Vagina (tissue), 2 donors: ENCODE results near the gene LGALS7B. TPM values are rescaled to one million over a fixed set of nuclear protein-coding genes. Genes with fewer than 3 reads are reported as not detected.

Experiments used
- DNase-seq, 2 donors: peaks; one replicate each; pipeline ENCODE4 v3.0.0-alpha.2; 2017; ENCODE audit errors: extremely low spot score in 2 of 2
- H3K27ac ChIP-seq: fragments of 200-600 bp; sonication (generic); one replicate; pipeline ENCODE4 v1.5.1; 2019
- H3K27me3 ChIP-seq: fragments of 200-600 bp; sonication (generic); one replicate; pipeline ENCODE4 v1.5.1; 2019
- H3K36me3 ChIP-seq, 2 donors: fragments of 200-600 bp; sonication (generic); one replicate each; pipeline ENCODE4 v1.5.1; 2017 to 2019
- H3K4me1 ChIP-seq: fragments of 200-600 bp; sonication (generic); one replicate; pipeline ENCODE4 v1.5.1; 2019
- H3K4me3 ChIP-seq, 2 donors: fragments of 200-600 bp; sonication (generic); 1 replicate in 1 of 2; 2 replicates in 1 of 2; pipeline ENCODE4 v1.5.1; 2016 to 2019
- H3K9me3 ChIP-seq: fragments of 200-600 bp; sonication (generic); one replicate; pipeline ENCODE4 v1.5.1; 2019
- CTCF ChIP-seq, 3 experiments: fragments of 450-650 bp in 2 of 3; fragments of 200-600 bp in 1 of 3; sonication (generic) in 1 of 3; IDR thresholded peaks; one replicate each; pipeline ENCODE4 v1.5.1; 2017 to 2019; ENCODE audit warnings: antibody characterized with exemption in 3 of 3, mild to moderate bottlenecking in 2 of 3, moderate library complexity in 2 of 3
- POLR2A ChIP-seq, 2 donors: fragments of 450-650 bp; IDR thresholded peaks; one replicate each; pipeline ENCODE4 v1.6.1; 2017; ENCODE audit warnings: antibody characterized with exemption in 2 of 2, mild to moderate bottlenecking in 2 of 2, moderate library complexity in 2 of 2
- POLR2AphosphoS5 ChIP-seq, 2 donors: sonication (generic); formaldehyde crosslinking; IDR thresholded peaks; one replicate each; pipeline ENCODE4 v1.9.0; 2017; ENCODE audit warnings: antibody characterized with exemption in 2 of 2, mild to moderate bottlenecking in 2 of 2, low read depth in 1 of 2; ENCODE audit not compliant: insufficient read depth in 1 of 2
- intact Hi-C: fragments of 100-400 bp; cut with DNase I; formaldehyde crosslinking; loops from one replicate; pipeline ENCODE4 v1.15.1; 2023
- total RNA-seq: library from RNA; depleted of rRNA; stranded (reverse); fragments of >200 nt; gene quantifications from one replicate; pipeline ENCODE4 v1.2.3, GENCODE V29; 2016

Gene LGALS7B
- total RNA-seq, 1 donor from 2014 or later, result 760 TPM

- H3K9me3 ChIP-seq, result no peaks in the 10 kb centered on the region
- H3K27ac ChIP-seq, result no peak overlapping the region
- no peak for DNase-seq
- intact Hi-C loops, result no loop called here
- H3K4me1 ChIP-seq, result peaks cover 45% of the 10 kb centered on the region
- TF ChIP-seq POLR2AphosphoS5 (IDR thresholded peaks at IDR 0.05; ENCODE audit: insufficient read depth in 1 of 2, low read depth in 1 of 2), result no peak
- no peak for TF ChIP-seq POLR2A (IDR thresholded peaks at IDR 0.05)
- TF ChIP-seq CTCF (IDR thresholded peaks at IDR 0.05), result no peak
- peaks cover 0 to 41% of the 10 kb centered on the region in 2 donors for H3K36me3 ChIP-seq
- H3K27me3 ChIP-seq, result no peaks in the 10 kb centered on the region
- H3K4me3 ChIP-seq, result peak overlapping the region in 1 of 2 donors; percentile 87
Observed at GRCh38 chr19:38830039-38830733, 41.2 kb downstream of the LGALS7B start.

- DNase-seq, result peak in 1 of 2 donors; percentile 94
- no peak for TF ChIP-seq CTCF (IDR thresholded peaks at IDR 0.05)
- Histone ChIP-seq H3K27me3 (no peaks in the 10 kb centered on the region), H3K36me3 (peaks cover 0 to 40% of the 10 kb centered on the region in 2 donors), H3K9me3 (no peaks in the 10 kb centered on the region), H3K27ac (peak overlapping the region; percentile 88), H3K4me3 (peak overlapping the region; percentile 54 to 87), H3K4me1 (peaks cover 55% of the 10 kb centered on the region)
- intact Hi-C loops, result no loop called here
Observed at GRCh38 chr19:38831142-38831605, 42.2 kb downstream of the LGALS7B start.

- peaks cover 11 to 48% of the 10 kb centered on the region in 2 donors for H3K36me3 ChIP-seq
- peak overlapping the region; percentile 88 for H3K27ac ChIP-seq
- TF ChIP-seq POLR2A (IDR thresholded peaks at IDR 0.05) (no peak), POLR2AphosphoS5 (IDR thresholded peaks at IDR 0.05; ENCODE audit: insufficient read depth in 1 of 2, low read depth in 1 of 2) (no peak), CTCF (IDR thresholded peaks at IDR 0.05) (no peak)
- H3K27me3 ChIP-seq, result no peaks in the 10 kb centered on the region
- H3K4me3 ChIP-seq, result no peak overlapping the region
- no peaks in the 10 kb centered on the region for H3K9me3 ChIP-seq
- peaks cover 62% of the 10 kb centered on the region for H3K4me1 ChIP-seq
- intact Hi-C loops, result no loop called here
- DNase-seq, result no peak
Observed at GRCh38 chr19:38833092-38833425, 44.1 kb downstream of the LGALS7B start.

GRCh38 chr19:38834104-38834490 lies 45.1 kb downstream of the LGALS7B start:
- no peak for TF ChIP-seq POLR2AphosphoS5 (IDR thresholded peaks at IDR 0.05; ENCODE audit: insufficient read depth in 1 of 2, low read depth in 1 of 2)
- TF ChIP-seq CTCF (IDR thresholded peaks at IDR 0.05), result no peak
- no peak for TF ChIP-seq POLR2A (IDR thresholded peaks at IDR 0.05)
- Histone ChIP-seq H3K4me1 (peaks cover 67% of the 10 kb centered on the region), H3K27ac (no peak overlapping the region), H3K27me3 (no peaks in the 10 kb centered on the region), H3K9me3 (no peaks in the 10 kb centered on the region), H3K36me3 (peaks cover 13 to 48% of the 10 kb centered on the region in 2 donors), H3K4me3 (no peak overlapping the region)
- no peak for DNase-seq
- intact Hi-C loops, result no loop called here

- H3K4me3 ChIP-seq, result no peak overlapping the region
- H3K4me1 ChIP-seq, result peaks cover 69% of the 10 kb centered on the region
- H3K36me3 ChIP-seq, result peaks cover 13 to 48% of the 10 kb centered on the region in 2 donors
- H3K27ac ChIP-seq, result no peak overlapping the region
- H3K9me3 ChIP-seq, result no peaks in the 10 kb centered on the region
- intact Hi-C loops, result no loop called here
- no peaks in the 10 kb centered on the region for H3K27me3 ChIP-seq
- no peak for DNase-seq
- TF ChIP-seq CTCF (IDR thresholded peaks at IDR 0.05), result no peak
- TF ChIP-seq POLR2A (IDR thresholded peaks at IDR 0.05), result no peak
- no peak for TF ChIP-seq POLR2AphosphoS5 (IDR thresholded peaks at IDR 0.05; ENCODE audit: insufficient read depth in 1 of 2, low read depth in 1 of 2)
Observed at GRCh38 chr19:38834590-38834989, 45.6 kb downstream of the LGALS7B start.
